Trophoblast cell (in vitro differentiated cells and primary cell): ENCODE results near the gene NUP160.

Source experiments
- DNase-seq, 2 donors: peaks; one replicate each; pipeline ENCODE4 v3.0.0-alpha.2; 2016
- H2AFZ ChIP-seq: 2 replicates; pipeline ENCODE4 v1.6.1; 2013; ENCODE audit warnings: low read length, moderate library complexity, mild to moderate bottlenecking; ENCODE audit not compliant: insufficient read depth, poor library complexity
- H2AK5ac ChIP-seq: 2 replicates; pipeline ENCODE4 v1.6.1; 2013; ENCODE audit warnings: mild to moderate bottlenecking, low read length
- H2BK120ac ChIP-seq: 2 replicates; pipeline ENCODE4 v1.6.1; 2013; ENCODE audit warnings: low read length, mild to moderate bottlenecking, moderate library complexity; ENCODE audit not compliant: insufficient read depth, poor library complexity
- H2BK12ac ChIP-seq: 2 replicates; pipeline ENCODE4 v1.6.1; 2013; ENCODE audit warnings: mild to moderate bottlenecking, low read length, moderate library complexity
- H2BK5ac ChIP-seq: 2 replicates; pipeline ENCODE4 v1.6.1; 2013; ENCODE audit warnings: low read length, low read depth, moderate library complexity, mild to moderate bottlenecking; ENCODE audit not compliant: poor library complexity
- H3K14ac ChIP-seq: 2 replicates; pipeline ENCODE4 v1.6.1; 2013; ENCODE audit warnings: mild to moderate bottlenecking, low read length
- H3K18ac ChIP-seq: 2 replicates; pipeline ENCODE4 v1.6.1; 2013; ENCODE audit warnings: mild to moderate bottlenecking, low read length
- H3K23ac ChIP-seq: 2 replicates; pipeline ENCODE4 v1.6.1; 2013; ENCODE audit warnings: low read length
- H3K27ac ChIP-seq: 2 replicates; pipeline ENCODE4 v1.5.1; 2013; ENCODE audit warnings: low read depth, mild to moderate bottlenecking, inconsistent platforms, low read length, moderate library complexity
- H3K27me3 ChIP-seq: 2 replicates; pipeline ENCODE4 v1.6.1; 2013; ENCODE audit warnings: inconsistent platforms, mild to moderate bottlenecking, low read length, moderate library complexity; ENCODE audit not compliant: insufficient read depth
- H3K36me3 ChIP-seq, 2 experiments: 1 replicate in 1 of 2; 2 replicates in 1 of 2; pipeline ENCODE4 v1.6.1; 2013; ENCODE audit warnings: low read length in 2 of 2, mild to moderate bottlenecking in 2 of 2, moderate library complexity in 1 of 2; ENCODE audit not compliant: insufficient read depth in 2 of 2, control insufficient read depth in 1 of 2
- H3K4ac ChIP-seq: 2 replicates; pipeline ENCODE4 v1.6.1; 2013; ENCODE audit warnings: low read depth, mild to moderate bottlenecking, low read length, moderate library complexity
- H3K4me1 ChIP-seq, 2 experiments: 1 replicate in 1 of 2; 2 replicates in 1 of 2; pipeline ENCODE4 v1.6.1; 2013; ENCODE audit warnings: low read length in 2 of 2, mild to moderate bottlenecking in 2 of 2, moderate library complexity in 1 of 2; ENCODE audit not compliant: insufficient read depth in 2 of 2, control insufficient read depth in 1 of 2
- H3K4me2 ChIP-seq: 2 replicates; pipeline ENCODE4 v1.6.1; 2013; ENCODE audit warnings: inconsistent platforms, mild to moderate bottlenecking, low read length, moderate library complexity
- H3K4me3 ChIP-seq: 2 replicates; pipeline ENCODE4 v1.5.1; 2013; ENCODE audit warnings: mild to moderate bottlenecking, low read depth, low read length, inconsistent platforms
- H3K79me1 ChIP-seq: one replicate; pipeline ENCODE4 v1.6.1; 2013; ENCODE audit warnings: low read length
- H3K79me2 ChIP-seq: 2 replicates; pipeline ENCODE4 v1.6.1; 2013; ENCODE audit warnings: low read length, mild to moderate bottlenecking; ENCODE audit not compliant: control insufficient read depth, insufficient read depth, poor library complexity
- H3K9ac ChIP-seq: 2 replicates; pipeline ENCODE4 v1.6.1; 2013; ENCODE audit warnings: mild to moderate bottlenecking, low read length
- H3K9me3 ChIP-seq: 2 replicates; pipeline ENCODE4 v1.6.1; 2013; ENCODE audit warnings: low read depth, mild to moderate bottlenecking, control low read depth, inconsistent platforms, low read length; ENCODE audit not compliant: insufficient read depth
- H4K12ac ChIP-seq: 2 replicates; pipeline ENCODE4 v1.6.1; 2013; ENCODE audit warnings: low read depth, mild to moderate bottlenecking, low read length, moderate library complexity
- H4K8ac ChIP-seq: 2 replicates; pipeline ENCODE4 v1.6.1; 2013; ENCODE audit warnings: low read depth, mild to moderate bottlenecking, low read length, moderate library complexity
- H4K91ac ChIP-seq: one replicate; pipeline ENCODE4 v1.6.1; 2013; ENCODE audit warnings: low read depth, mild to moderate bottlenecking, low read length, moderate library complexity
- WGBS: extraction: QIAGEN DNeasy Blood & Tissue Kit; methylation state at CpG from one replicate; pipeline ENCODE4 v1.1.7; 2013; ENCODE audit warnings: missing lambda C conversion rate; ENCODE audit not compliant: insufficient read length, insufficient coverage; ENCODE audit errors: extremely low coverage; 5-methylcytosine and 5-hydroxymethylcytosine counted together

NUP160 gene

GRCh38 chr11:47847537-47847891 lies 636 bp downstream of the NUP160 start:
- no peak for DNase-seq
- H2BK12ac ChIP-seq, result peak overlapping the region; percentile 25
- H3K18ac ChIP-seq, result peak overlapping the region; percentile 91
- H3K9me3 ChIP-seq, result no peaks in the 10 kb centered on the region
- peak overlapping the region; percentile 97 for H4K91ac ChIP-seq
- H3K79me1 ChIP-seq, result peaks cover 13% of the 10 kb centered on the region
- peak overlapping the region; percentile 89 for H4K12ac ChIP-seq
- H3K27me3 ChIP-seq, result no peaks in the 10 kb centered on the region
- peak overlapping the region; percentile 98 for H3K4me3 ChIP-seq
- peak overlapping the region; percentile 93 for H2AFZ ChIP-seq
- H3K79me2 ChIP-seq, result peaks cover 11% of the 10 kb centered on the region
- peak overlapping the region; percentile 89 for H2BK120ac ChIP-seq
- peak overlapping the region; percentile 69 for H3K4me2 ChIP-seq
- peak overlapping the region; percentile 84 for H2BK5ac ChIP-seq
- WGBS, result no CpG with 5 or more reads among the region's 8 CpGs
- H3K36me3 ChIP-seq, result peaks cover 7 to 14% of the 10 kb centered on the region in 2 experiments
- H3K14ac ChIP-seq, result peak overlapping the region; percentile 91
- peak overlapping the region; percentile 87 for H3K27ac ChIP-seq
- peak overlapping the region; percentile 49 for H2AK5ac ChIP-seq
- H4K8ac ChIP-seq, result peak overlapping the region; percentile 90
- peak overlapping the region; percentile 98 for H3K4ac ChIP-seq
- no peak overlapping the region for H3K23ac ChIP-seq
- H3K9ac ChIP-seq, result peak overlapping the region; percentile 99
- H3K4me1 ChIP-seq, result peaks cover 0 to 7% of the 10 kb centered on the region in 2 experiments

GRCh38 chr11:47846998-47847397 lies 1.2 kb downstream of the NUP160 start:
- Histone ChIP-seq H4K8ac (no peak overlapping the region), H3K4me1 (peaks cover 0 to 7% of the 10 kb centered on the region in 2 experiments), H3K23ac (no peak overlapping the region), H3K79me2 (peaks cover 11% of the 10 kb centered on the region), H3K14ac (no peak overlapping the region), H3K9me3 (no peaks in the 10 kb centered on the region), H3K79me1 (peaks cover 13% of the 10 kb centered on the region), H2BK12ac (no peak overlapping the region), H4K91ac (no peak overlapping the region), H2BK5ac (no peak overlapping the region), H3K27me3 (no peaks in the 10 kb centered on the region), H3K27ac (no peak overlapping the region), H2BK120ac (no peak overlapping the region), H3K4me2 (peak overlapping the region; percentile 69), H3K4me3 (no peak overlapping the region), H3K9ac (no peak overlapping the region), H3K18ac (no peak overlapping the region), H2AK5ac (no peak overlapping the region), H2AFZ (no peak overlapping the region), H4K12ac (no peak overlapping the region), H3K36me3 (peaks cover 10 to 19% of the 10 kb centered on the region in 2 experiments), H3K4ac (peak overlapping the region; percentile 98)
- no CpG with 5 or more reads among the region's 4 CpGs for WGBS
- peak in 1 of 2 donors; percentile 48 for DNase-seq

- no peak overlapping the region for H2AK5ac ChIP-seq
- H2BK5ac ChIP-seq, result no peak overlapping the region
- H4K8ac ChIP-seq, result no peak overlapping the region
- peaks cover 21 to 38% of the 10 kb centered on the region in 2 experiments for H3K36me3 ChIP-seq
- H4K91ac ChIP-seq, result no peak overlapping the region
- H3K27ac ChIP-seq, result no peak overlapping the region
- H2AFZ ChIP-seq, result no peak overlapping the region
- no peak overlapping the region for H4K12ac ChIP-seq
- no peak for DNase-seq
- peaks cover 8% of the 10 kb centered on the region for H3K79me2 ChIP-seq
- H3K23ac ChIP-seq, result no peak overlapping the region
- H3K27me3 ChIP-seq, result no peaks in the 10 kb centered on the region
- no CpG with 5 or more reads among the region's 7 CpGs for WGBS
- peaks cover 9% of the 10 kb centered on the region for H3K79me1 ChIP-seq
- H2BK120ac ChIP-seq, result no peak overlapping the region
- peaks cover 0 to 3% of the 10 kb centered on the region in 2 experiments for H3K4me1 ChIP-seq
- H2BK12ac ChIP-seq, result no peak overlapping the region
- no peak overlapping the region for H3K9ac ChIP-seq
- H3K4ac ChIP-seq, result no peak overlapping the region
- no peak overlapping the region for H3K4me3 ChIP-seq
- H3K14ac ChIP-seq, result no peak overlapping the region
- H3K18ac ChIP-seq, result no peak overlapping the region
- no peak overlapping the region for H3K4me2 ChIP-seq
- H3K9me3 ChIP-seq, result no peaks in the 10 kb centered on the region
Measured at GRCh38 chr11:47843361-47844055, 4.6 kb downstream of the NUP160 start.

- no peak overlapping the region for H4K91ac ChIP-seq
- peaks cover 23 to 42% of the 10 kb centered on the region in 2 experiments for H3K36me3 ChIP-seq
- peaks cover 2% of the 10 kb centered on the region for H3K79me1 ChIP-seq
- H3K4me3 ChIP-seq, result no peak overlapping the region
- no peaks in the 10 kb centered on the region for H3K9me3 ChIP-seq
- no peak overlapping the region for H4K12ac ChIP-seq
- no peak overlapping the region for H2BK5ac ChIP-seq
- H2AFZ ChIP-seq, result no peak overlapping the region
- H3K18ac ChIP-seq, result no peak overlapping the region
- no peak overlapping the region for H2BK120ac ChIP-seq
- H2AK5ac ChIP-seq, result no peak overlapping the region
- H3K4ac ChIP-seq, result no peak overlapping the region
- H3K27me3 ChIP-seq, result no peaks in the 10 kb centered on the region
- no peak overlapping the region for H3K14ac ChIP-seq
- H3K79me2 ChIP-seq, result peaks cover 2% of the 10 kb centered on the region
- no peak overlapping the region for H3K27ac ChIP-seq
- no peak overlapping the region for H3K23ac ChIP-seq
- no CpG with 5 or more reads among the region's 4 CpGs for WGBS
- H3K9ac ChIP-seq, result no peak overlapping the region
- no peak for DNase-seq
- H2BK12ac ChIP-seq, result no peak overlapping the region
- no peak overlapping the region for H4K8ac ChIP-seq
- H3K4me2 ChIP-seq, result no peak overlapping the region
- H3K4me1 ChIP-seq, result peaks cover 0 to 3% of the 10 kb centered on the region in 2 experiments
Measured at GRCh38 chr11:47842749-47843148, 5.4 kb downstream of the NUP160 start.
